Epithelial cell of esophagus (primary cell): Measurements from ENCODE around the gene TMEM229B.

Source experiments
- DNase-seq: peaks from one replicate; pipeline ENCODE4 v3.0.0; 2010; ENCODE audit warnings: low read depth
- H3K4me3 ChIP-seq: 2 replicates; pipeline ENCODE4 v1.5.1; 2011; ENCODE audit warnings: mild to moderate bottlenecking, low read length, control low read depth
- TF ChIP-seq, protein P1 (sequence below): IDR thresholded peaks from 2 replicates; pipeline ENCODE4 v1.5.1; 2011; ENCODE audit warnings: low read depth, mild to moderate bottlenecking, low read length, control low read depth, inconsistent platforms; ENCODE audit not compliant: insufficient read depth; ENCODE audit errors: missing control alignments

The TMEM229B gene

GRCh38 chr14:67529947-67530935, 41.7 kb upstream of the TMEM229B start:
- TF ChIP-seq, protein P1, sequence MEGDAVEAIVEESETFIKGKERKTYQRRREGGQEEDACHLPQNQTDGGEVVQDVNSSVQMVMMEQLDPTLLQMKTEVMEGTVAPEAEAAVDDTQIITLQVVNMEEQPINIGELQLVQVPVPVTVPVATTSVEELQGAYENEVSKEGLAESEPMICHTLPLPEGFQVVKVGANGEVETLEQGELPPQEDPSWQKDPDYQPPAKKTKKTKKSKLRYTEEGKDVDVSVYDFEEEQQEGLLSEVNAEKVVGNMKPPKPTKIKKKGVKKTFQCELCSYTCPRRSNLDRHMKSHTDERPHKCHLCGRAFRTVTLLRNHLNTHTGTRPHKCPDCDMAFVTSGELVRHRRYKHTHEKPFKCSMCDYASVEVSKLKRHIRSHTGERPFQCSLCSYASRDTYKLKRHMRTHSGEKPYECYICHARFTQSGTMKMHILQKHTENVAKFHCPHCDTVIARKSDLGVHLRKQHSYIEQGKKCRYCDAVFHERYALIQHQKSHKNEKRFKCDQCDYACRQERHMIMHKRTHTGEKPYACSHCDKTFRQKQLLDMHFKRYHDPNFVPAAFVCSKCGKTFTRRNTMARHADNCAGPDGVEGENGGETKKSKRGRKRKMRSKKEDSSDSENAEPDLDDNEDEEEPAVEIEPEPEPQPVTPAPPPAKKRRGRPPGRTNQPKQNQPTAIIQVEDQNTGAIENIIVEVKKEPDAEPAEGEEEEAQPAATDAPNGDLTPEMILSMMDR = no peak
- no peak for DNase-seq
- no peak overlapping the region for H3K4me3 ChIP-seq

DNA sequence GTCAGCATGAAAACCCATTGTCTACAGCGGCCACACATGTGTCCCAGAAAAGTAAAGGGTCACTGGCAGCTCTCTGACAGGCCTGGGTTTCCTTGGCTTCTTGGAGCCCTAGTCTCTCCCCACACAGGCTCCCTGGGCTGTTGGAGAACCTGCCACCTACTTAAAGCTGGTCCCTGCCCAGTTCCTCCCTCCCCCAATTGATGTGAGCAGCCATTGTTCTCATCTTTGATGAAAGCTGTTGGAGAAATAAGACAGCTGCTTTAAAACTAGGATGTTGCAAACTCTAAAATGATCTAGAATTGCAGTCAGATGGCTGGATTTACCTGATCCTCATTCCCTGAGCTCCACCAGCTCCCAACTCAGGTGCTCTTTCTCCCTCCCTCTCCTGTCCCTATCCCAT, 39.8 kb upstream of the TMEM229B start:
- no peak for DNase-seq
- no peak overlapping the region for H3K4me3 ChIP-seq
- TF ChIP-seq, protein P1 = no peak

- DNase-seq = no peak
- no peak overlapping the region for H3K4me3 ChIP-seq
- TF ChIP-seq, protein P1 = no peak
Measured at GRCh38 chr14:67527756-67528155, 39.2 kb upstream of the TMEM229B start.

DNA sequence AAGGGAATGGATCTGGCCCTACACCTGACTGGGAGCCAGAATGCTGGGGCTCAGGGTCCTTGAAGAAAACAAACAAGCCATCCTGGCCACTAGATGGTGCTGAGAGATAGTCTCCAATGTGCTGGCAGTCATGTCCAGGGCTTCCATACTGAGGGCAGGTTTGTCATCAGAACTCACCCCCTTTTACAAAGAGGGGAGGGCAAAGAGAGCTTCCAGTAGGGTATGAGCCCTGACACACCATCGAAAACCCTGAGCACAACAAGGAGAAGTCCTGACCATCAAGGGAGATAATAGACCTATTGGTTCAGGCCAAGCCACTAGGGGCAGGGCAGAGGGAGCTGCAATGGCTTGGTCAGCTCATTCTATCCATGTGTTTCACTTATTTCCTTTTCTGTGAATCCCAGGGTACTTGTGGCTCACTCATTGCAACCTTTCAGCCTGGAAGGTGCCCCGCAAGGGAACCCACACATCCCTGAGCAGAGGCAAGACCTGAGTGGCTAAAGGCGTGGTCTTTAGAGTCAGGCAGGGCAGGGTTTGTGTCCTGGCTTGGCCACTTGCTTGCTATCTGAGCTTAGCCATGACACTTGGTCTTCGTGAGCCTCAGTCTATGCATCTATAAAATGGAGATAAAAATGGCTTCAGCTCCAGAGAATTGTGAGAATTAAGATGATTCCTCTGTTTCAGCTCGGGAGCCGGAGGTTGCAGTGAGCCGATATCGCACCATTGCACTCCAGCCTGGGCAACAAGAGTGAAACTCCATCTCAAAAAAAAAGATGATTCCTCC, 38.3 kb upstream of the TMEM229B start:
- TF ChIP-seq, protein P1 = peak; percentile 79
- H3K4me3 ChIP-seq = no peak overlapping the region
- DNase-seq = peak; percentile 73

- H3K4me3 ChIP-seq = no peak overlapping the region
- TF ChIP-seq, protein P1 = no peak
Measured at GRCh38 chr14:67526181-67526580, 37.7 kb upstream of the TMEM229B start.

DNA sequence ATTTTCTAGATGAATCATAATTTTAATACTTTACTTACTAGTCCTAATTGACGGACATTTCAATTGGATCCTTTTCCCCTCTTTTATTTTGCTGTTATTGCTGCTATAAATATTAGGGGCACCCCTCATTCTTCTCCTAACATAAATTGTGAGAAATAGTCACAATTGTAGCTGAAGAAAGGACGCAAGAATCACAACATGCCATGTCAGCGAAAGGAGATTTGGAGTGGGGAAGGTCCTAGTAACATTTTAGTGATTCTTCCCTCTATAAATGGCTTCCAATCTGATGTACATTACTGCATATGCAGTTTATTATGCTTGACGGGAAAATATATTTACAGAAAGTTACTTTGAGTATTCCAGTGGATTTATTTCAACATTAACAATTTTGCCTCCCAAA, 36.9 kb upstream of the TMEM229B start:
- no peak for DNase-seq

More at GRCh38 chr14:67526181-67526580, 37.7 kb upstream of the TMEM229B start:
- DNase-seq = no peak

More for the DNA sequence above, 36.9 kb upstream of the TMEM229B start:
- TF ChIP-seq, protein P1 = no peak
- H3K4me3 ChIP-seq = no peak overlapping the region
